Right atrium auricular region (tissue), 2 donors: ENCODE measurements around the gene TRPV3. TPM values are rescaled to one million over a fixed set of nuclear protein-coding genes. Genes with fewer than 3 reads are reported as not detected.

Experiments
- DNase-seq: peaks from one replicate; pipeline ENCODE4 v3.0.0-alpha.2; 2019; ENCODE audit warnings: low spot score
- H3K27ac ChIP-seq, 2 donors: fragments of 200-600 bp; sonication (generic); 1 replicate in 1 of 2; 2 replicates in 1 of 2; pipeline ENCODE4 v1.5.1; 2016 to 2019
- H3K27me3 ChIP-seq, 2 donors: fragments of 200-600 bp; sonication (generic); one replicate each; pipeline versions ENCODE4 v1.5.1 to v1.6.0; 2017 to 2019
- H3K36me3 ChIP-seq: fragments of 200-600 bp; sonication (generic); one replicate; pipeline ENCODE4 v1.5.1; 2016
- H3K4me1 ChIP-seq, 2 donors: fragments of 200-600 bp; sonication (generic); one replicate each; pipeline versions ENCODE4 v1.5.1 to v1.6.0; 2017 to 2019
- H3K4me3 ChIP-seq, 2 donors: fragments of 200-600 bp; sonication (generic); 1 replicate in 1 of 2; 2 replicates in 1 of 2; pipeline ENCODE4 v1.5.1; 2017 to 2019; ENCODE audit warnings: mild to moderate bottlenecking in 1 of 2, moderate library complexity in 1 of 2
- H3K9me3 ChIP-seq, 2 donors: fragments of 200-600 bp; sonication (generic); one replicate each; pipeline ENCODE4 v1.5.1; 2019
- total RNA-seq, 2 donors: library from RNA; depleted of rRNA; stranded (reverse); fragments of >200 nt; gene quantifications; one replicate each; pipeline ENCODE4 v1.1.0, GENCODE V29; 2016
- TF ChIP-seq, protein P1 (sequence below), 2 donors: fragments of 200-600 bp; sonication (generic); IDR thresholded peaks; one replicate each; pipeline ENCODE4 v1.5.1; 2019; ENCODE audit warnings: antibody characterized with exemption in 2 of 2

Gene TRPV3
- total RNA-seq, 2 donors from 2014 or later = 0.51 to 2.8 TPM

DNA sequence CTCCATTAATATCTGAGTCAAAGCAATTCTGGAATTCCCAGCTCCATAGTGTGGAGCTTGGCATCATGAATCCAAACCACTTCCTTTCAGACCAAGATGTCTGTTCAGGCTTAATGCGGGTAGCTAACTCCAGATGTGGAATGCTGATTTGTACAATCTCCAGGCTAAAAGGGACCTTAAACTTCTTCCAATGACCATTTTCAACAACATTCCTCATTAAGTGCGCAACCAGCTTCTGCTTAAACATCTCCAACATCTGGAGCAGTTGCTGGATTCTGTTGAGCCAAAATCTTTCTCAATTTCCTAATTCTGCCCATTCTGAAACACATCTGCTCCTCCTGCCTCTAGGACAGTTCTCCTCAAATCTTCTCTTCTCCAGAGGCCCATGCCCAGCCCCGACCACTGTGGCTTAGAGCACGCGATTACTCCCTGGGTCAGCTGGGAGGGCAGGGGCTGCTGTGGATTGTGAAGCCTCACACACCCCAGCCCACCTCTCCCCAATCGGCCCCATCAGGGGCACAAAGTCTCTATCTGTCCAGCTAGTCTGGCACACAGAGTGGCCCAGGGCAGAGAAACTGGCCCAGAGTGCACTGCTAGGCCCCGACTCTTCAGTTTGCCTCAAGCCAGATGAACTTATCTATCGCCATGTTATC lies 45.6 kb downstream of the TRPV3 start:
- peak overlapping the region in 1 of 2 donors; percentile 3 for H3K4me3 ChIP-seq
- peak overlapping the region; percentile 90 to 94 for H3K27ac ChIP-seq
- no peaks in the 10 kb centered on the region for H3K36me3 ChIP-seq
- peak; percentile 26 for DNase-seq
- TF ChIP-seq, protein P1, sequence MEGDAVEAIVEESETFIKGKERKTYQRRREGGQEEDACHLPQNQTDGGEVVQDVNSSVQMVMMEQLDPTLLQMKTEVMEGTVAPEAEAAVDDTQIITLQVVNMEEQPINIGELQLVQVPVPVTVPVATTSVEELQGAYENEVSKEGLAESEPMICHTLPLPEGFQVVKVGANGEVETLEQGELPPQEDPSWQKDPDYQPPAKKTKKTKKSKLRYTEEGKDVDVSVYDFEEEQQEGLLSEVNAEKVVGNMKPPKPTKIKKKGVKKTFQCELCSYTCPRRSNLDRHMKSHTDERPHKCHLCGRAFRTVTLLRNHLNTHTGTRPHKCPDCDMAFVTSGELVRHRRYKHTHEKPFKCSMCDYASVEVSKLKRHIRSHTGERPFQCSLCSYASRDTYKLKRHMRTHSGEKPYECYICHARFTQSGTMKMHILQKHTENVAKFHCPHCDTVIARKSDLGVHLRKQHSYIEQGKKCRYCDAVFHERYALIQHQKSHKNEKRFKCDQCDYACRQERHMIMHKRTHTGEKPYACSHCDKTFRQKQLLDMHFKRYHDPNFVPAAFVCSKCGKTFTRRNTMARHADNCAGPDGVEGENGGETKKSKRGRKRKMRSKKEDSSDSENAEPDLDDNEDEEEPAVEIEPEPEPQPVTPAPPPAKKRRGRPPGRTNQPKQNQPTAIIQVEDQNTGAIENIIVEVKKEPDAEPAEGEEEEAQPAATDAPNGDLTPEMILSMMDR (IDR thresholded peaks at IDR 0.05) = no peak
- peaks cover 0 to 31% of the 10 kb centered on the region in 2 donors for H3K4me1 ChIP-seq
- H3K9me3 ChIP-seq = no peaks in the 10 kb centered on the region
- H3K27me3 ChIP-seq = no peaks in the 10 kb centered on the region

DNA sequence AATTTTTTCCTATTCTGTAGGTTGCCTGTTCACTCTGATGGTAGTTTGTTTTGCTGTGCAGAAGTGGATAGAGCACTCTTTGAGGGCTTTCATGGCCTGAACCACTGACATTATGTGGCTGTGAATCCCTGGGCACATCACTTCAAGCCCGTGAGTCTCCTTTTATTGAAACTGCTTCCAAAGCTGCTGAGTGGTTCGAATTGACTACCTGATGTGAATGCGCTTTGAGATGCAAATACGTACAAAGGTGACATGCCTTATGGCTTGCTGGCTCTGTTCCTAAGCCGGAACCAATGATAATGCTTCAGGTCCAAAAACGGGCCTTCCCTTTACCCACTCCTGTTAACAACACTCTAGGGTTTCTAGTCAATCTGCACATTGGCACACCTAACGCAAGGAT lies 47.5 kb downstream of the TRPV3 start:
- H3K4me3 ChIP-seq = no peak overlapping the region
- TF ChIP-seq, protein P1 (IDR thresholded peaks at IDR 0.05) = no peak
- H3K36me3 ChIP-seq = no peaks in the 10 kb centered on the region
- no peak overlapping the region for H3K27ac ChIP-seq
- no peaks in the 10 kb centered on the region for H3K27me3 ChIP-seq
- DNase-seq = no peak
- peaks cover 0 to 31% of the 10 kb centered on the region in 2 donors for H3K4me1 ChIP-seq
- H3K9me3 ChIP-seq = no peaks in the 10 kb centered on the region

DNA sequence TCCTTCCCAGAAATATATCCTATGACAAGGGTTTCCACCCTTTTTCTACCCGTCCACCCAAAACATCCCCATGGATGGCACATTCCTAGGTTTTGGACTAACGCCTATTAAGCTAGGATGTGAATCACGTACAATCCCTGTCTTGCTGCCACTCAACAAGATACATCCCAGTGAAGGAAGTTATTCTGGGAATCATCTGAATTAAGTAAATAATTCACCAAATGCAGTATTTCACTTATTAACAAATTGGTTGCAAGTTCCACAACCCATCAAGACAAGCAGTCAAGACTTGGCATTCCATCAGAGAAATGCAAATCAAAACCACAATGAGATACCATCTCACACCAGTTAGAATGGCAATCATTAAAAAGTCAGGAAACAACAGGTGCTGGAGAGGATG lies 49.7 kb downstream of the TRPV3 start:
- Histone ChIP-seq H3K4me3 (no peak overlapping the region), H3K4me1 (peaks cover 0 to 19% of the 10 kb centered on the region in 2 donors), H3K27ac (no peak overlapping the region), H3K27me3 (no peaks in the 10 kb centered on the region), H3K36me3 (no peaks in the 10 kb centered on the region), H3K9me3 (no peaks in the 10 kb centered on the region)
- TF ChIP-seq, protein P1 (IDR thresholded peaks at IDR 0.05) = no peak
- no peak for DNase-seq

DNA sequence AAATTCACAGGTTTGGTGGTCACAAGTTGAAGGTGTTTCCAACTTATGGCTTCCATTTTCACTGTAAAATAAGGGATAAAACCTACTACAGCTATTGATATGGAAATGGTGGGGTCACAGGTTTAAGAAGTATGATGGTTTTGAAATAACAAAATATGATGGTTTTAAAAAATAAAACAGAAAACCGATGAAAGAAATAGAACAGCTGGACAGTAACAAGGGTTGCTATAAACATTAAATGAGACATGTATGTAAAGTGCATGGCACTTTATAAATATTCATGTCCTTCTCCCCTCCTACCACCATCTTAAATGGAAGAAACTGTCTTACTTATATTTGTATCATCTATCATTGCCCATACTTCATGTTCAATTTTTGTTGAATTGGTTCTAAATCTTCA lies 50.5 kb downstream of the TRPV3 start:
- no peaks in the 10 kb centered on the region for H3K9me3 ChIP-seq
- DNase-seq = no peak
- peaks cover 0 to 13% of the 10 kb centered on the region in 2 donors for H3K4me1 ChIP-seq
- H3K27me3 ChIP-seq = no peaks in the 10 kb centered on the region
- no peak overlapping the region for H3K27ac ChIP-seq
- TF ChIP-seq, protein P1 (IDR thresholded peaks at IDR 0.05) = no peak
- no peak overlapping the region for H3K4me3 ChIP-seq
- H3K36me3 ChIP-seq = no peaks in the 10 kb centered on the region

DNA sequence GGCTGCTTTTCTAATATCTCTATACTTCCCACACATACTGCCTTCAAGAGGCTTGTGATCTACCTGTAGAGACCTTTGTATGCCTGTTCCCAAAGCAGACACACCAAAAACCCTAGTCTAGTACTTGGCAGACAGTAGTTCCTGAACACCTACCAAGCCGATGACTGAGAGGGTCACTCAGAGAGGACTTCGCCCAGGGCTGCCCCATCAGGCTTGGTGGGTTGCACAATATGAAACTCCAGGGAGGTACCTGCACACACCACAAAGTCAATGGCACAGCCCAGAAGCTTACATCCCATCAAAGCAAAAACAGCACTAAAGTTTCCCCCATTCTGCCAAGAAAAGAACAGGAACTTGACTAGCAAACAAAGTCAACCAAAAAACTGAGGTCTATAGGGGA lies 51.6 kb downstream of the TRPV3 start:
- Histone ChIP-seq H3K27me3 (no peaks in the 10 kb centered on the region), H3K9me3 (no peaks in the 10 kb centered on the region), H3K4me3 (no peak overlapping the region), H3K4me1 (peaks cover 0 to 3% of the 10 kb centered on the region in 2 donors), H3K36me3 (no peaks in the 10 kb centered on the region), H3K27ac (no peak overlapping the region)
- DNase-seq = no peak
- TF ChIP-seq, protein P1 (IDR thresholded peaks at IDR 0.05) = no peak

DNA sequence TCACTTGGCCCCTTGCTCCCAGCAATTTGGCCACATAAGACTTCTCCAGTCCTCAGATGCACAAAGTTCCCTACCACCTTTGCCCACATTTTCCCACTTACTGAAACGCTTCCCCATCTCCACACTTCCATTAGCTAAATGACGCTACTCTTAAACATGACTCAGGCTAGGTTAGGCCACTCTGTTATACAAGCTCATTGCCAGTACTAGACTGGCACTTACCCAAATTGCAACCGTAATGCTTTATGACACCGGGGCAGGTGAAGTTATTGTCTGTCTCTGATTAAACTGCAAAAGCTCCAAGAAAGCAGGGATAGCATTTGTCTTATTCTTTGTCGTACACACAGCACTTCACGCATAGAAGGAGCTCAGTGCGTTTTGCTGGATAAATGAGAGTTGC lies 52.6 kb downstream of the TRPV3 start:
- Histone ChIP-seq H3K4me1 (no peaks in the 10 kb centered on the region), H3K36me3 (no peaks in the 10 kb centered on the region), H3K27ac (no peak overlapping the region), H3K9me3 (no peaks in the 10 kb centered on the region), H3K4me3 (no peak overlapping the region), H3K27me3 (no peaks in the 10 kb centered on the region)
- TF ChIP-seq, protein P1 (IDR thresholded peaks at IDR 0.05) = no peak
- DNase-seq = no peak
